GM20431 (cell line): ENCODE data around the gene ARHGAP31.

Experiments
- in situ Hi-C: fragments of 300-500 bp; cut with MseI, MboI; formaldehyde crosslinking; loops from one replicate; pipeline ENCODE4 v1.15.0; 2020; ENCODE audit warnings: low sequenced_read_pairs; ENCODE audit not compliant: unreplicated experiment

The ARHGAP31 gene

GRCh38 chr3:119416873-119417272 lies 122.7 kb downstream of the ARHGAP31 start:
- in situ Hi-C loops = no loop called here

GRCh38 chr3:119417771-119418512 lies 123.8 kb downstream of the ARHGAP31 start:
- in situ Hi-C loops = no loop called here

GRCh38 chr3:119418641-119419040 lies 124.5 kb downstream of the ARHGAP31 start:
- in situ Hi-C loops = no loop called here

- in situ Hi-C loops = no loop called here
Measured at GRCh38 chr3:119420196-119420595, 126.0 kb downstream of the ARHGAP31 start.

- in situ Hi-C loops = no loop called here
Measured at GRCh38 chr3:119427669-119428068, 133.5 kb downstream of the ARHGAP31 start.

- in situ Hi-C loops = no loop called here
Measured at GRCh38 chr3:119428538-119428937, 134.4 kb downstream of the ARHGAP31 start.

- in situ Hi-C loops = no loop called here
Measured at GRCh38 chr3:119433613-119434325, 139.6 kb downstream of the ARHGAP31 start.

- in situ Hi-C loops = no loop called here
Measured at GRCh38 chr3:119434703-119435102, 140.5 kb downstream of the ARHGAP31 start.

GRCh38 chr3:119436977-119437376 lies 142.8 kb downstream of the ARHGAP31 start:
- in situ Hi-C loops = no loop called here

GRCh38 chr3:119437691-119438258 lies 143.6 kb downstream of the ARHGAP31 start:
- in situ Hi-C loops = no loop called here

- in situ Hi-C loops = no loop called here
Measured at GRCh38 chr3:119443179-119443578, 149.0 kb downstream of the ARHGAP31 start.

GRCh38 chr3:119444590-119444989 lies 150.4 kb downstream of the ARHGAP31 start:
- in situ Hi-C loops = no loop called here

GRCh38 chr3:119453822-119454221 lies 159.6 kb downstream of the ARHGAP31 start:
- in situ Hi-C loops = no loop called here

- in situ Hi-C loops = no loop called here
Measured at GRCh38 chr3:119456469-119456868, 162.3 kb downstream of the ARHGAP31 start.

- in situ Hi-C loops = no loop called here
Measured at GRCh38 chr3:119457246-119457645, 163.1 kb downstream of the ARHGAP31 start.

- in situ Hi-C loops = no loop called here
Measured at GRCh38 chr3:119463171-119464169, 169.3 kb downstream of the ARHGAP31 start, which contains the start of gene TMEM39A. TSS of gene TMEM39A (minus strand) at chr3:119463615. CDS start at chr3:119462074, 1,541 bp downstream.

GRCh38 chr3:119468041-119468440 lies 173.9 kb downstream of the ARHGAP31 start:
- in situ Hi-C loops = no loop called here

GRCh38 chr3:119469418-119470189 lies 175.4 kb downstream of the ARHGAP31 start:
- in situ Hi-C loops = no loop called here
